ENCODE measurements around the gene GABPB1.

Gene GABPB1

DNA sequence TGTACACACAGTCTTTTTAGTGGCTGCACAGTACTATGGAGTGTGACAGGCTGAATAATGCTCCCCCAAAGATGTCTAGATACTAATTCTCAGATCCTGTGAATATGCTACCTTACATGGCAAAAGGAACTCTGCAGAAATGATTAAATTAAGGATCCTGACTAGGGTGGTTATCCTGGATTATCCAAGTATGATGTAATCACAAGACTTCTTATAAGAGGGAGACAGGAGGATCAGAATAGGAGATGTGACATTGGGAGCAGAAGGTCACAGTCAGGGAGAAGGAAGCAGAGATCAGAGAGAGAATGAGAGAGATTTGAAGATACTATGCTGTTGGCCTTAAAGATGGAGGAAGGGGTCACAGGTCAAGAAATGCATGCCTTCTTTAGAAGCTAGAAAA, 34.5 kb downstream of the GABPB1 start:
- H3K27ac ChIP-seq: no peak overlapping the region
- H3K4me2 ChIP-seq: no peak overlapping the region
- H3K36me3 ChIP-seq: no peaks in the 10 kb centered on the region; the same call in 1 of the 2 replicates
- peaks cover 15% of the 10 kb centered on the region for H3K4me1 ChIP-seq
- H3K9me3 ChIP-seq: no peaks in the 10 kb centered on the region
- H3K9ac ChIP-seq: no peak overlapping the region
- TF ChIP-seq Cebpa-rat (IDR thresholded peaks at IDR 0.05): no peak
- H3K4me3 ChIP-seq: no peak overlapping the region
- no peaks in the 10 kb centered on the region for H3K27me3 ChIP-seq
- H4K20me1 ChIP-seq: peaks cover 62% of the 10 kb centered on the region

- H3K9me3 ChIP-seq: no peaks in the 10 kb centered on the region
- H3K9ac ChIP-seq: 0 out of 2 replicates have a peak overlapping the region, but pooled peaks have one; percentile 18
- peak overlapping the region; percentile 24 for H3K4me2 ChIP-seq
- H3K27me3 ChIP-seq: no peaks in the 10 kb centered on the region
- peaks cover 5% of the 10 kb centered on the region for H3K36me3 ChIP-seq
- H3K4me3 ChIP-seq: no peak overlapping the region
- H3K27ac ChIP-seq: no peak overlapping the region
- H4K20me1 ChIP-seq: peaks cover 64% of the 10 kb centered on the region
- peaks cover 13% of the 10 kb centered on the region for H3K4me1 ChIP-seq
- TF ChIP-seq Cebpa-rat (IDR thresholded peaks at IDR 0.05): no peak
Observed at GRCh38 chr15:50318697-50319096, 36.3 kb downstream of the GABPB1 start.

- H3K9me3 ChIP-seq: no peaks in the 10 kb centered on the region
- H3K27ac ChIP-seq: no peak overlapping the region
- H3K4me1 ChIP-seq: peaks cover 13% of the 10 kb centered on the region
- peaks cover 46% of the 10 kb centered on the region for H4K20me1 ChIP-seq
- TF ChIP-seq Cebpa-rat (IDR thresholded peaks at IDR 0.05): no peak
- H3K4me2 ChIP-seq: no peak overlapping the region
- no peak overlapping the region for H3K9ac ChIP-seq
- peaks cover 5% of the 10 kb centered on the region; the same call in 1 of the 2 replicates for H3K36me3 ChIP-seq
- H3K4me3 ChIP-seq: no peak overlapping the region
- H3K27me3 ChIP-seq: no peaks in the 10 kb centered on the region
Observed at GRCh38 chr15:50315814-50316630, 39.0 kb downstream of the GABPB1 start.

DNA sequence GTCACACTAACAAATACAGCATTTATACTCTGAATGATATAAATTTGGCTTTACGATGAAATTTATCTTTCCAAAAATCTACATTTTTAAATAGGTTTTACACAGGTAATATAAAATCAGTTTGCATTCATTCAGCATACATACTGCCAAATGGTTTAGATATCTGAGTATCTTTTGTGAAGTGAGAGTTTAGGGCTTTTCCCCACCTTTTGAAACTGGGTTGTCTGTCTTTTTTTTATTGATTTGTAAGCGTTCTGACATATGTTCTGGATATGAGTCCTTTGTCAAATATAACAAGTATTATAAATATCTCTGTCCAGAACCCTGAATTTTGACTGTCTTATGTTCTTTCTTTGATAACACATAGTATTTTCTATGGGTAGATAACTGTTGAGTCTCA, 42.4 kb downstream of the GABPB1 start:
- no peak overlapping the region for H3K27ac ChIP-seq
- H3K9ac ChIP-seq: no peak overlapping the region
- H3K4me2 ChIP-seq: no peak overlapping the region
- H3K27me3 ChIP-seq: no peaks in the 10 kb centered on the region
- peaks cover 22% of the 10 kb centered on the region for H3K36me3 ChIP-seq
- H3K4me1 ChIP-seq: no peaks in the 10 kb centered on the region
- H4K20me1 ChIP-seq: peaks cover 19% of the 10 kb centered on the region
- no peak for TF ChIP-seq Cebpa-rat (IDR thresholded peaks at IDR 0.05)
- peaks cover 23% of the 10 kb centered on the region for H3K9me3 ChIP-seq
- H3K4me3 ChIP-seq: no peak overlapping the region

GRCh38 chr15:50307799-50308198, 47.2 kb downstream of the GABPB1 start:
- Histone ChIP-seq H3K9me3 (peaks cover 28% of the 10 kb centered on the region), H4K20me1 (0 out of 2 replicates have a peak, but pooled peaks cover 7% of the 10 kb centered on the region), H3K27ac (no peak overlapping the region), H3K4me1 (no peaks in the 10 kb centered on the region), H3K4me2 (no peak overlapping the region), H3K4me3 (no peak overlapping the region), H3K36me3 (peaks cover 60% of the 10 kb centered on the region), H3K9ac (no peak overlapping the region), H3K27me3 (no peaks in the 10 kb centered on the region)
- TF ChIP-seq Cebpa-rat (IDR thresholded peaks at IDR 0.05): no peak

DNA sequence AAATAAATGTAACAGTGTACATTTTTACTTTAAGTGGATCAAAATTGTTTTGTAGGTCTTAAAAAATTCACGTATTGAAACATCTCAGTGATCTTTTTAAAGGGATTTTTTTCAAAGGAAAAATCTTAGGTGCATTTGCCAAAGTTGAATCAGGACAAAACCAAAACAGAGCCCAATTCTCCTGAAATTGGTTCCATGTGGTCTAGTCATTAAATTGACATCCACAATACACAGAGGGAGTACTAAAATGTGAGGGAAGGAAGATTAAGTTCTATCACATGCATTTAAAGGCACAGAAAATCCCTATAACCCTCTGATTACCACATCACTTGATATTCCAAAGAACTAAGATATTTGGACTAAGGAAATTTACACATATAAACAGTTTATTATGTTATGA, 50.2 kb downstream of the GABPB1 start:
- Histone ChIP-seq H3K27me3 (no peaks in the 10 kb centered on the region), H3K4me3 (no peak overlapping the region), H4K20me1 (no peaks in the 10 kb centered on the region), H3K4me1 (no peaks in the 10 kb centered on the region), H3K27ac (no peak overlapping the region), H3K4me2 (no peak overlapping the region), H3K9ac (no peak overlapping the region), H3K36me3 (peaks cover 86% of the 10 kb centered on the region), H3K9me3 (peaks cover 25% of the 10 kb centered on the region)
- no peak for TF ChIP-seq Cebpa-rat (IDR thresholded peaks at IDR 0.05)

GRCh38 chr15:50302581-50302980, 52.4 kb downstream of the GABPB1 start:
- Histone ChIP-seq H3K27ac (no peak overlapping the region), H4K20me1 (no peaks in the 10 kb centered on the region), H3K4me2 (no peak overlapping the region), H3K9ac (no peak overlapping the region), H3K27me3 (no peaks in the 10 kb centered on the region), H3K9me3 (peaks cover 4% of the 10 kb centered on the region), H3K4me3 (no peak overlapping the region), H3K4me1 (no peaks in the 10 kb centered on the region), H3K36me3 (peaks cover 92% of the 10 kb centered on the region)
- no peak for TF ChIP-seq Cebpa-rat (IDR thresholded peaks at IDR 0.05)

DNA sequence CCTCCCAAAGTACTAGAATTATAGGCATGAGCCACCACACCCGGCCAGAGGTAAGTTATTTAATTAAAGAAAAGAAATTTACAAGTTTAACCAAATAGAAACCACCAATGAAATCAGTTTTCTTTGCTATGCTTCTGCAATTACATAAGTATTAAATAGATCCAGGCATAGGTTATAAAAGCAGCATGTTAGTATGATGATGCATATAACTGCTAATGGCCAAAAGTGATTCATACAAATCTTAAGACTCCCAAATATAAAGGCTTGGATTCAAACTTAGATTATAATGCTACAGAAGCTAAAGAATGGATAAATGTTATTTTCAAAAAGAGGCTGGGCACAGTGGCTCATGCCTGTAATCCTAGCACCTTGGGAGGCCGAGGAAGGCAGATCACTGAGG, 56.7 kb downstream of the GABPB1 start:
- no peak overlapping the region for H3K9ac ChIP-seq
- peaks cover 91% of the 10 kb centered on the region for H3K36me3 ChIP-seq
- no peaks in the 10 kb centered on the region for H3K4me1 ChIP-seq
- H3K4me2 ChIP-seq: no peak overlapping the region
- no peaks in the 10 kb centered on the region for H4K20me1 ChIP-seq
- no peaks in the 10 kb centered on the region for H3K27me3 ChIP-seq
- TF ChIP-seq Cebpa-rat (IDR thresholded peaks at IDR 0.05): no peak
- H3K27ac ChIP-seq: no peak overlapping the region
- no peaks in the 10 kb centered on the region for H3K9me3 ChIP-seq
- no peak overlapping the region for H3K4me3 ChIP-seq

GRCh38 chr15:50295966-50296365, 59.0 kb downstream of the GABPB1 start:
- H3K4me3 ChIP-seq: no peak overlapping the region
- no peaks in the 10 kb centered on the region for H3K9me3 ChIP-seq
- no peaks in the 10 kb centered on the region for H3K4me1 ChIP-seq
- peaks cover 86% of the 10 kb centered on the region for H3K36me3 ChIP-seq
- no peak overlapping the region for H3K27ac ChIP-seq
- no peak overlapping the region for H3K9ac ChIP-seq
- H4K20me1 ChIP-seq: no peaks in the 10 kb centered on the region
- H3K27me3 ChIP-seq: no peaks in the 10 kb centered on the region
- no peak for TF ChIP-seq Cebpa-rat (IDR thresholded peaks at IDR 0.05)
- no peak overlapping the region for H3K4me2 ChIP-seq

DNA sequence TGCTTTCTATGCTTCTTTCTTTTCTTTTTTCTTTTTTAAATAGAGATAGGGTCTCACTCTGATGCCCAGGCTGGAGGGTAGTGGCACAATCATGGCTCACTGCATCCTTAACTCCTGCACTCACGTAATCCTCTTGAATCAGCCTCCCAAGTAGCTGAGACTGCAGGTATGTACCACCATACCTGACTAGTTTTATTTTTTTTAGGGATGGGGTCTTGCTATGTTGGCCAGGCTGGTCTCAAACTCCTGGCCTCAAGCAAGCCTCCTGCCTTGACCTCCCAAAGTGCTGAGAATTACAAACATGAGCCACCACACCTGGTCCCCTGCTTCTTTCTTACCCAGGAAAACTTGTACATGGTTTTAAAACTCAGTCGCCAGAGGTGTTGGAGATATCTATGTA, 65.2 kb downstream of the GABPB1 start:
- Histone ChIP-seq H3K27ac (no peak overlapping the region), H3K4me2 (no peak overlapping the region), H3K4me1 (no peaks in the 10 kb centered on the region), H4K20me1 (no peaks in the 10 kb centered on the region), H3K9ac (no peak overlapping the region), H3K36me3 (peaks cover 75% of the 10 kb centered on the region), H3K9me3 (no peaks in the 10 kb centered on the region), H3K4me3 (no peak overlapping the region), H3K27me3 (no peaks in the 10 kb centered on the region)
- TF ChIP-seq Cebpa-rat (IDR thresholded peaks at IDR 0.05): no peak

Data from BLaER1 (cell line).